Fibroblast of pulmonary artery (primary cell): ENCODE results near the gene EDAR.

Experiments
- DNase-seq: peaks from one replicate; pipeline ENCODE4 v3.0.0-alpha.2; 2010; ENCODE audit warnings: low read depth
- H3K4me3 ChIP-seq: replicated peaks from 2 replicates; pipeline ENCODE4 v1.5.1; 2011; ENCODE audit warnings: low read depth, mild to moderate bottlenecking, control low read depth, low read length, moderate library complexity
- TF ChIP-seq, protein P1 (sequence below): IDR thresholded peaks from 2 replicates; pipeline ENCODE4 v1.5.1; 2011; ENCODE audit warnings: mild to moderate bottlenecking, control low read depth, low read length, inconsistent platforms; ENCODE audit errors: missing control alignments

The EDAR gene

DNA sequence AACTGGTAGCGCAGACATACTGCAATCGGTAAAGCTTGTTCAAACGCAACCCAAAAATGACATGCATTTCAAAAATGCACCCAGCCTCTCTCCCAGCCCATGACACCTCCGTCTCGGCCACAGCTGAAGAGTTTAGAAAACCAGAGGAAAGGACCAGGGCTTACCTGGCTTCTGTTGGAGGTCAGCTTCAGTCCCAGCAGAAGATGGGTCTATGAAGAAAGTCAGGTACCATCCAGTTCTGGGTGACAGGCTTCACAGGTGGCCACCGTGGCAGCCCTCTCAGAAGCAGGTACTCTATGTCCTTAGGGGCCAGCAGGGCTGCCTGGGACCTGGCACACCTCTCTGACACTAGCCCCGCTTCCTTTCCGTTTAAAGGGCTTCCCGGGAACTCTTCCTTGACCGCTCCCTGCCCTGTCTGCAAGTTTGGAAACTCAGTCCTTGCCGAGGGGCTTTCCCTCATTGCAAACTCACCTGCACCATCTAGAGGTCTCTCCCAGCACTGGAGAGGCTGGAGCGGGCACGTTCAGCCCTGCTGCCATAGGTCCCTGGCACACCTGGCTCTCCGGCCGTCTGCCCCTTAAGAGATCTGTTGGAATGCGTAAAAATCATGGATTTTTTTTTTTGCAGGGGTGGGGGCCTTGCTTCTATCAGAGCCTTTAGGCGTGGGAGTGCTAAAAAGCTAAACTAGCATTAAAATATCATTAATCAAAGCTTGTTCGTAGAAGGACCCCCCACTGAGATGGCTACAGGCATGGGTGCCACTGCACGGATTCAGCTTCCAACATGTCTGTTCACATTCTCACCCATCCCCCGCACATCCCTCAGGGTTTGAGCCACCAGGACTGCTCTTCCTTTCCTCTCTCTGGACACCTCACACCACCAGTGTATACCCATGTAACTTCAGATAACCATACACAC, at the start of gene EDAR:
Gene EDAR (minus strand): TSS at position 425 of the 918 bp plus-strand sequence. CDS start 58,206 bp downstream, outside the sequence.
- H3K4me3 ChIP-seq, result no peak within 1 kb of the TSS
- peak; percentile 15 for DNase-seq
- TF ChIP-seq, protein P1, sequence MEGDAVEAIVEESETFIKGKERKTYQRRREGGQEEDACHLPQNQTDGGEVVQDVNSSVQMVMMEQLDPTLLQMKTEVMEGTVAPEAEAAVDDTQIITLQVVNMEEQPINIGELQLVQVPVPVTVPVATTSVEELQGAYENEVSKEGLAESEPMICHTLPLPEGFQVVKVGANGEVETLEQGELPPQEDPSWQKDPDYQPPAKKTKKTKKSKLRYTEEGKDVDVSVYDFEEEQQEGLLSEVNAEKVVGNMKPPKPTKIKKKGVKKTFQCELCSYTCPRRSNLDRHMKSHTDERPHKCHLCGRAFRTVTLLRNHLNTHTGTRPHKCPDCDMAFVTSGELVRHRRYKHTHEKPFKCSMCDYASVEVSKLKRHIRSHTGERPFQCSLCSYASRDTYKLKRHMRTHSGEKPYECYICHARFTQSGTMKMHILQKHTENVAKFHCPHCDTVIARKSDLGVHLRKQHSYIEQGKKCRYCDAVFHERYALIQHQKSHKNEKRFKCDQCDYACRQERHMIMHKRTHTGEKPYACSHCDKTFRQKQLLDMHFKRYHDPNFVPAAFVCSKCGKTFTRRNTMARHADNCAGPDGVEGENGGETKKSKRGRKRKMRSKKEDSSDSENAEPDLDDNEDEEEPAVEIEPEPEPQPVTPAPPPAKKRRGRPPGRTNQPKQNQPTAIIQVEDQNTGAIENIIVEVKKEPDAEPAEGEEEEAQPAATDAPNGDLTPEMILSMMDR, result peak; percentile 43

DNA sequence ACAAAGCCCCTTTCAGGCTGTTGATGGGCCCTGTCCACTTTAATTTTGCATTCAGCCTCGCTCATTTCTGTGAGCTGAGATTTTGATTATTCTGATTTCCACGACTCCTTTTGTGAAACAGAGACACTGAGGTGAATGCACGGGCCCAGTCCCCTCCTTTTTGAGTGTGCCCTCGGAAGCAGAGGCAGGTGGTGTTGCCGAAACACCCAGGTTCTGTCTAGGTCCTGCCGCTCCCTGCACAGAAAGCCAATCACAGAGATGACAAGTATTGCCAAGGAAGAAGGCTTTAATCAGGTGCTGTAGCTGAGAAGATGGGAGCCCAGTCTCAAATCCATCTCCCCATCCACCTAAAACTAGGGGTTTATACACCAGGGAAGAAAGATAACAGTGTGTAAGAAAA, 44.2 kb upstream of the EDAR start:
- no peak for DNase-seq
- TF ChIP-seq, protein P1, result no peak
- H3K4me3 ChIP-seq, result no peak overlapping the region

DNA sequence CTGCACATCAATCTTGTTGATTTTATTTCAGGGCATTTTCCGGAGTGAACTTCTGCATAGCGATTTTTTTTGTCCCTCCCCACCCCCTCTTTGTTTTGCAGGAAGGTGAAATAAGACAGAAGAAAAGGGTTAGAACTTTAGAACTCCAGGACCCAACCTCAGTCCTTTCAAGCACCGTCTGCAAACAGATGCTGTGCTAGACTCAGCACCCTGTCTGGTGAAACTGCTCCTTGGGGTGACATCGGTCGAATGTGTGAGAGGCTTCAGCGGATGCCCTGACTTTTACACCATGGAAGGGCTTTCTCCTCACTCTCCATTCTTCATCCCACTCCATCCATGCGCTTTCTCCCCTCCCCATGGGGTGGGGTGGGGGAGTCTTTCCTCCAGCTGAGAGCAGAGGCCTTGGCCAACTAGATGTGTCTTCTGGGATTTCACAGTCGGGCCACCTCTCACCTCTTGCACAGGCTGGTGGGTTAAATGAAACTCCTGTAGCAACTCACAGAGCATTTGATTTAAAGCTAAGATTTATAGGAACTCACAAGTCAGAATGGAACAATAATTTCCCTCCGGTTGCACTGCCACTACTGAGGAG, 43.3 kb upstream of the EDAR start:
- no peak for DNase-seq
- TF ChIP-seq, protein P1, result no peak
- H3K4me3 ChIP-seq, result peak overlapping the region; percentile 54

DNA sequence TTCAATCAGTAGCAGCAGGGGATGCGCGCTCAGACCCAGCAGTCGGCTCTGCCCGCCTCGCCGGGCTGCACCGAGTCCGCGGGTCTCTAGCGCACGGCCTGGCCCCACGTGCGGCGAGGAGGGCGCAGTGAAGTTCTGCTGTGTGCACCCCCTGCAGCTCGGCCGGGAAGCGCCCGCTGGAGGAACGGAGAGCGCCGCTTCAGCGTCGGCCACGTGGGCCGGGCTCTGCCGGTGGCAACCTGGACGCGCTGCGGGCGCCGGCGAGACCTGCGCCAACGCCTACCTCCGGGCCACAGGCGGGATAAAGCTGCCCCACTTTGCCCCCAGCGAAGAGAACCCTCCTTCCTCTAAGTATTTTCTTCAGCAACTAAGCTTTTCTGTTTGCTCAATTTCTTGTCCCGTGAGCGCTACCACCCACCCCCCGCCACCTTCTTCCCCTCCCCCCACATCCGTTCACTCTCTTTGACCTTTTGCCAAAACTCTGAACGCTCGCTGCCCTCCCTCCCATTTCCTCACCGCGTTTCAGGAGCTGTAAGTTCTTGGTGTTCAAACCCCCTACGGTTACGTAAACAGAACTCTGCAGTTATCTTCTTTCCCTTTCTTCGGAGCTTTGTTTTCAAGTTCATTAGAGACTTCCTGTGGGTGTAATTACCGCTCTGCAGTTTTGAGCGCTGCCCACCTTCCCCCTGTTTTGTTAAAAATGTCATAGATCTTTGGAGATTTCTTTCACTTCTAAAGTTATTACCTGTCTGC, 42.6 kb upstream of the EDAR start:
- TF ChIP-seq, protein P1, result no peak
- peak overlapping the region; percentile 54 for H3K4me3 ChIP-seq
- DNase-seq, result peak; percentile 67

DNA sequence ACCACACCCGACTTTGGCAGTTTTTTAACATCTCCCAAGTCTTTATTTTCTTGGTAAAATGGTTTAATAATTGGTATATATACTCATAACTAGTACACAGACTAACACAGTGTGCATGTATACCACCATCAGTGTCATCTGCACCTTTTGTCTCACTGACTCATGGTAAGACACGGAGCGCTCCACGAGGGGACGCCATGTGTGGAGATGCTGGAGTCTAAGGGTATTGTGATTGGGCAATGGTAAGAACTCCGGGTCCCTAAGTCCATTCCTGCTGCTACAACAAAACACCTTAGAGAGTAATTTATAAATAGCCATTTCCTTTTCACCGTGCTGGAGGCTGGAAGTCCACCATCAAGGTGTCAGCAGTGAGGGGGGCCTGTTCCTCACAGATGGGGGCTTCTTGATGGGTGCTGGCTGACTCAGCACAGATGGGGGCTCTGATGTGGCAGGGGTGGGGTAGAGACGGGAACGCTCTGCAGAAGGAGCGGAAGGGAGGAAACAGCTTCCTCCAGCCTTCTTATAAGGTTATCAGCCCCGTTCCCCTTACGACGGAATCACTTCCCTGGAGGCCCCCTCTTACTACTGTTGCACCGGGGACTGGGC, 42.0 kb upstream of the EDAR start:
- TF ChIP-seq, protein P1, result no peak
- peak overlapping the region; percentile 54 for H3K4me3 ChIP-seq
- no peak for DNase-seq

DNA sequence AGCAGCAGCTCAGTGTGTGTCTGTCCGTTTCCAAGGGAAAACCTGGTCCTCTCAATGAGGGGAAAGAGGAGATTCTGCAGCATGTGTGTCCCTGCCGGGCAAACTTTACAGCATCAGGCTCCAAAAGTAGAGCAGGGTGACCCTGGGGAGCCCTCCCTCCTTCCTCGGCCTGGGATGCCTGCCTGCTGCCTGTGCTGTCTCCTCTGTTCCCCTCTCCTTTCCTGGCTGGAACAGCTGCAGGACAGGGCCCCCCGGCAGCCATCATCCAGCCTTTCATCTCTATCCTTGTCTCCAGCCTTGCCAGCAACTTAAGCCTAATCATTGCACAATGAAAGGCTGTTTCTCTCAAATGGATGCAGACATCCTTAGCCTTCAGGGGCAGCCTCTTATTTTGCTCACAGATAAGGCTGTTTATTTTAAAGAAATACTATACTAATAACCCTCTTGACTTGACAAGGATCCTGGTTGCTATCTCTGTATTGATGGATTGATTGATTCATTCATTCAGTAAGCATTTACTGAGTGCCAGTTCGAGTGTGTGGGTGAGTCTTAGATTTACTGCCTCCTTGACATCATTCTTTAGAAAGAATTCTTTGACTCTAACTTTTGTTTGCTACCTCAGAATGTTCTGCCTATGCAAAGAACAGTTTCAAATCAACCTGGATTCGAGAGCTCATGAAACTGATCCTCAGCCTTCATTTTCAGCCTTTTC, 40.6 kb upstream of the EDAR start:
- DNase-seq, result no peak
- no peak overlapping the region for H3K4me3 ChIP-seq
- TF ChIP-seq, protein P1, result no peak
